Measurements from ENCODE around the gene B3GALNT1. TPM values are rescaled to one million over a fixed set of nuclear protein-coding genes. Genes with fewer than 3 reads are reported as not detected.

Gene B3GALNT1
- total and polyA plus RNA-seq, 2 donors from 2014 or later = 18.0 to 25.7 TPM

DNA sequence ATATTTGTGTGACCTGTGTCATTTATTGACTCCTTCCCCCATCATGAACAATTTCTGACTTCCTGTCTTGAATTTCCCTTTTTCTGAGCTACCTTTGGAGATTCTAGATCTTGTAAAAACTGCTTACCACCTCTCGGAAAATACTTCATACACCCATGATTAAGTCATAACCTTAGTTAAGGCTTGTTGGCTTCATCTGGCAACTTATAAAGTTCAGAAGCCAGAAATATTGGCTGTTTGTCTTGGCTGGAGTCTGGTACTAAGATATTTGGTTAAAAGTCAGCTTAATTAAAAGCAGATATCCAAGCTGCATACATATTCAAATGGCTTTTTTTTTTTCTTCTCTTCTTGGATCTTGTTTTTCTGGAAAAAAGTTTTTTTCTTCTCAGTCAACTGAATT is 37.3 kb upstream of the B3GALNT1 start:
- intact Hi-C loops (cut with DNase I) = no loop called here
- Histone ChIP-seq H3K36me3 (ENCODE audit: control insufficient read depth in 2 of 3, insufficient read depth in 3 of 3, low read length in 3 of 3) (no peaks in the 10 kb centered on the region), H3K4me3 (ENCODE audit: low read length in 3 of 3) (no peak overlapping the region), H3K9ac (ENCODE audit: low read length in 3 of 3) (no peak overlapping the region), H3K27me3 (ENCODE audit: control insufficient read depth, insufficient read depth, low read length) (no peaks in the 10 kb centered on the region), H3K27ac (ENCODE audit: low read depth in 2 of 2, low read length in 2 of 2) (no peak overlapping the region), H3K4me1 (ENCODE audit: control insufficient read depth in 2 of 3, insufficient read depth in 2 of 3, low read depth in 1 of 3, low read length in 3 of 3) (no peaks in the 10 kb centered on the region), H3K9me3 (ENCODE audit: control insufficient read depth in 2 of 3, insufficient read depth in 1 of 3, low read length in 3 of 3) (no peaks in the 10 kb centered on the region)
- TF ChIP-seq, protein P1, sequence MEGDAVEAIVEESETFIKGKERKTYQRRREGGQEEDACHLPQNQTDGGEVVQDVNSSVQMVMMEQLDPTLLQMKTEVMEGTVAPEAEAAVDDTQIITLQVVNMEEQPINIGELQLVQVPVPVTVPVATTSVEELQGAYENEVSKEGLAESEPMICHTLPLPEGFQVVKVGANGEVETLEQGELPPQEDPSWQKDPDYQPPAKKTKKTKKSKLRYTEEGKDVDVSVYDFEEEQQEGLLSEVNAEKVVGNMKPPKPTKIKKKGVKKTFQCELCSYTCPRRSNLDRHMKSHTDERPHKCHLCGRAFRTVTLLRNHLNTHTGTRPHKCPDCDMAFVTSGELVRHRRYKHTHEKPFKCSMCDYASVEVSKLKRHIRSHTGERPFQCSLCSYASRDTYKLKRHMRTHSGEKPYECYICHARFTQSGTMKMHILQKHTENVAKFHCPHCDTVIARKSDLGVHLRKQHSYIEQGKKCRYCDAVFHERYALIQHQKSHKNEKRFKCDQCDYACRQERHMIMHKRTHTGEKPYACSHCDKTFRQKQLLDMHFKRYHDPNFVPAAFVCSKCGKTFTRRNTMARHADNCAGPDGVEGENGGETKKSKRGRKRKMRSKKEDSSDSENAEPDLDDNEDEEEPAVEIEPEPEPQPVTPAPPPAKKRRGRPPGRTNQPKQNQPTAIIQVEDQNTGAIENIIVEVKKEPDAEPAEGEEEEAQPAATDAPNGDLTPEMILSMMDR (IDR thresholded peaks at IDR 0.05; ENCODE audit: borderline replicate concordance, extremely low read depth, insufficient read depth) = no peak
- no peak for DNase-seq
- FAIRE-seq = peak; percentile 29

DNA sequence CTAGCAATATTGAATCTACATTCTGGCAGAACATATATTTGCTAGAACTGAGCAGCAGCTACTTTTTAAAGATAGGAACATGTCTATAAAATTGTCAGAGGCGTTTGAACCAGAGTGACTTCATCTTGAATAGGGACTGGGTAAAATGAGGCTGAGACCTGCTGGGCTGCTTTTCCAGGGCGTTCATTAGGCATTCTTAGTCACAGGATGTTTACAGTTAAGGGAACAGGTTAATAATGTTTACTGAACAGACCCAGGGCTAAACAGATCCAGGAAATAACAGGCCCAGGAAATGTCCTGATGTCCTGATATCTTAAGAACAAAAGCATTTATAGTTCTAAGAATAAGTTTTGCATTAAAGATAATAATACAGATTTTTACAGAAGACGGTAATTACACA is 34.5 kb upstream of the B3GALNT1 start:
- no peaks in the 10 kb centered on the region for H3K36me3 ChIP-seq (ENCODE audit: control insufficient read depth in 2 of 3, insufficient read depth in 3 of 3, low read length in 3 of 3)
- no peak overlapping the region for H3K9ac ChIP-seq (ENCODE audit: low read length in 3 of 3)
- FAIRE-seq (no peak), DNase-seq (no peak)
- no peaks in the 10 kb centered on the region for H3K27me3 ChIP-seq (ENCODE audit: control insufficient read depth, insufficient read depth, low read length)
- intact Hi-C loops (cut with DNase I) = no loop called here
- no peaks in the 10 kb centered on the region for H3K4me1 ChIP-seq (ENCODE audit: control insufficient read depth in 2 of 3, insufficient read depth in 2 of 3, low read depth in 1 of 3, low read length in 3 of 3)
- no peak overlapping the region for H3K27ac ChIP-seq (ENCODE audit: low read depth in 2 of 2, low read length in 2 of 2)
- H3K9me3 ChIP-seq (ENCODE audit: control insufficient read depth in 2 of 3, insufficient read depth in 1 of 3, low read length in 3 of 3) = no peaks in the 10 kb centered on the region
- TF ChIP-seq, protein P1 (IDR thresholded peaks at IDR 0.05; ENCODE audit: borderline replicate concordance, extremely low read depth, insufficient read depth) = no peak
- no peak overlapping the region for H3K4me3 ChIP-seq (ENCODE audit: low read length in 3 of 3)

DNA sequence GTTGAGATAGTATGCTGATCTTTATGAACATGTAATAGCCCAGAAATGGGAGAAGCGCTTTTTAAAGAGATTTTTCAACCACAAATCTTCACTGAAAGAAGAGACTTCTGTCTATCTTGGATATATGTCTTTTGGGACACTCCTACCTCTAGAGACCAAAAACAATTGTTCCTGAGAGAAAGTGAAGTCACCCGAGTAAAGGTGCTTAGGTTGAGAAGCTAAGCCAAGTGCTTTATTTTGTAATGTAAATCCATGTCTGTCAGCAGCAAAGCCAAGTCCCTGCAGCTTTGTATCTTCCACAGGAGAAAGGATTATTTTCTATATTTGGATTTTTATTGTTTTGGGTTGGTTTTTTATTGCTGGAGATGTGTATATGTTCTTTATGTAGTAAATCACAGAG is 32.1 kb upstream of the B3GALNT1 start:
- Histone ChIP-seq H3K4me1 (ENCODE audit: control insufficient read depth in 2 of 3, insufficient read depth in 2 of 3, low read depth in 1 of 3, low read length in 3 of 3) (no peaks in the 10 kb centered on the region), H3K4me3 (ENCODE audit: low read length in 3 of 3) (no peak overlapping the region), H3K27me3 (ENCODE audit: control insufficient read depth, insufficient read depth, low read length) (no peaks in the 10 kb centered on the region), H3K36me3 (ENCODE audit: control insufficient read depth in 2 of 3, insufficient read depth in 3 of 3, low read length in 3 of 3) (no peaks in the 10 kb centered on the region), H3K27ac (ENCODE audit: low read depth in 2 of 2, low read length in 2 of 2) (no peak overlapping the region), H3K9me3 (ENCODE audit: control insufficient read depth in 2 of 3, insufficient read depth in 1 of 3, low read length in 3 of 3) (no peaks in the 10 kb centered on the region), H3K9ac (ENCODE audit: low read length in 3 of 3) (no peak overlapping the region)
- TF ChIP-seq, protein P1 (IDR thresholded peaks at IDR 0.05; ENCODE audit: borderline replicate concordance, extremely low read depth, insufficient read depth) = no peak
- intact Hi-C loops (cut with DNase I) = no loop called here
- no peak for FAIRE-seq
- DNase-seq = no peak

DNA sequence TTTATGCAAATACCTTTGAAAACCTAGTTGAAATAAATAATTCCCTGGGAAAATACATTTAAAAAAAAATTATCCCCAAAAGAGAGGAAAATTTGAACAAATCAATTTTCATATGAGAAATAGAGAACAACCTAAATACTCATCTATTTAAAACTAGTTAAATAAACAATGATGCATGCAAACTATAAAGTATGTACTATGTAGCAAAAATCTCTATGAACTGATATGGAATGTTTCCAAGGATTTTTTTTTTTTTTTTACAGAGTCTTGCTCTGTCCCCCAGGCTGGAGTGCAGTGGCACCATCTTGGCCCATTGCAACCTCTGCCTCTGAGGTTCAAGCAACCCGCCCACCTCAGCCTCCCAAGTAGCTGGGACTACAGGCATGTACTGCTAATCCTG is 27.2 kb upstream of the B3GALNT1 start:
- Histone ChIP-seq H3K27me3 (ENCODE audit: control insufficient read depth, insufficient read depth, low read length) (no peaks in the 10 kb centered on the region), H3K9me3 (ENCODE audit: control insufficient read depth in 2 of 3, insufficient read depth in 1 of 3, low read length in 3 of 3) (peaks cover 0 to 1% (median 0%) of the 10 kb centered on the region in 3 donors), H3K27ac (ENCODE audit: low read depth in 2 of 2, low read length in 2 of 2) (no peak overlapping the region), H3K4me3 (ENCODE audit: low read length in 3 of 3) (no peak overlapping the region), H3K36me3 (ENCODE audit: control insufficient read depth in 2 of 3, insufficient read depth in 3 of 3, low read length in 3 of 3) (no peaks in the 10 kb centered on the region), H3K9ac (ENCODE audit: low read length in 3 of 3) (no peak overlapping the region), H3K4me1 (ENCODE audit: control insufficient read depth in 2 of 3, insufficient read depth in 2 of 3, low read depth in 1 of 3, low read length in 3 of 3) (no peaks in the 10 kb centered on the region)
- DNase-seq = no peak
- intact Hi-C loops (cut with DNase I) = no loop called here
- TF ChIP-seq, protein P1 (IDR thresholded peaks at IDR 0.05; ENCODE audit: borderline replicate concordance, extremely low read depth, insufficient read depth) = no peak
- no peak for FAIRE-seq

Measured in kidney (tissue), 14 donors.